Ovary (tissue), 3 donors: ENCODE results near the gene VIPR2.

Experiments used
- POLR2A ChIP-seq: fragments of 450-650 bp; IDR thresholded peaks from one replicate; pipeline ENCODE4 v1.6.1; 2017; ENCODE audit warnings: antibody characterized with exemption, mild to moderate bottlenecking, moderate library complexity
- TF ChIP-seq, protein P1 (sequence below), 3 donors: fragments of 450-650 bp in 2 of 3; fragments of 200-600 bp in 1 of 3; IDR thresholded peaks; one replicate each; pipeline versions ENCODE4 v1.5.1 to v1.8.0; 2016 to 2022; ENCODE audit warnings: antibody characterized with exemption in 3 of 3, mild to moderate bottlenecking in 1 of 3
- donor health status: DM: no; HTN: no; CAD: no.

DNA sequence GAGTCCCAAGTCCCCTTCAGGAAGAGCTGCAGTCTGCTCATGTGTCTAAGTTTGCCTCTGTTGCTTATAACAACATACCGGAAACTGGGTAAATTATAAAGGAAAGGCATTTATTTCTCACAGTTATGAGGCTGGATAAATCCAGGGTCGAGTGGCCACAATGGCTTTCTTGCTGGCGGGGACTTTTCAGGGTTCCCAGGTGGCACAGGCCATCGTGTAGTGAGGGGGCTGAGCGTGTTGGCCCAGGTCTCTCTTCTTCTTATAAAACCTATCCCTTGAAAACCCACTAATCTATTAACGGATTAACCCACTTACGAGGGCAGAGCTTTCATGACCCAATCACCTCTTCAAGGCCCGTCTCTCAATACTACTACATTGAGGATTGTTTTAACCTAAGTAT lies 8.7 kb downstream of the VIPR2 start:
- no peak for TF ChIP-seq POLR2A
- TF ChIP-seq, protein P1, sequence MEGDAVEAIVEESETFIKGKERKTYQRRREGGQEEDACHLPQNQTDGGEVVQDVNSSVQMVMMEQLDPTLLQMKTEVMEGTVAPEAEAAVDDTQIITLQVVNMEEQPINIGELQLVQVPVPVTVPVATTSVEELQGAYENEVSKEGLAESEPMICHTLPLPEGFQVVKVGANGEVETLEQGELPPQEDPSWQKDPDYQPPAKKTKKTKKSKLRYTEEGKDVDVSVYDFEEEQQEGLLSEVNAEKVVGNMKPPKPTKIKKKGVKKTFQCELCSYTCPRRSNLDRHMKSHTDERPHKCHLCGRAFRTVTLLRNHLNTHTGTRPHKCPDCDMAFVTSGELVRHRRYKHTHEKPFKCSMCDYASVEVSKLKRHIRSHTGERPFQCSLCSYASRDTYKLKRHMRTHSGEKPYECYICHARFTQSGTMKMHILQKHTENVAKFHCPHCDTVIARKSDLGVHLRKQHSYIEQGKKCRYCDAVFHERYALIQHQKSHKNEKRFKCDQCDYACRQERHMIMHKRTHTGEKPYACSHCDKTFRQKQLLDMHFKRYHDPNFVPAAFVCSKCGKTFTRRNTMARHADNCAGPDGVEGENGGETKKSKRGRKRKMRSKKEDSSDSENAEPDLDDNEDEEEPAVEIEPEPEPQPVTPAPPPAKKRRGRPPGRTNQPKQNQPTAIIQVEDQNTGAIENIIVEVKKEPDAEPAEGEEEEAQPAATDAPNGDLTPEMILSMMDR (IDR thresholded peaks at IDR 0.05): no peak
